Right hindlimb (tissue), 1 donor: ENCODE results near the gene OR52L1.
"Not testable (repeated sequence)": the region's sequence is repeated elsewhere in the genome, so short reads cannot be mapped to it uniquely, and the experiment has no call there.

Experiments used
- DNase-seq: peaks from one replicate; pipeline ENCODE4 v3.0.0-alpha.2; 2018

Gene OR52L1

DNA sequence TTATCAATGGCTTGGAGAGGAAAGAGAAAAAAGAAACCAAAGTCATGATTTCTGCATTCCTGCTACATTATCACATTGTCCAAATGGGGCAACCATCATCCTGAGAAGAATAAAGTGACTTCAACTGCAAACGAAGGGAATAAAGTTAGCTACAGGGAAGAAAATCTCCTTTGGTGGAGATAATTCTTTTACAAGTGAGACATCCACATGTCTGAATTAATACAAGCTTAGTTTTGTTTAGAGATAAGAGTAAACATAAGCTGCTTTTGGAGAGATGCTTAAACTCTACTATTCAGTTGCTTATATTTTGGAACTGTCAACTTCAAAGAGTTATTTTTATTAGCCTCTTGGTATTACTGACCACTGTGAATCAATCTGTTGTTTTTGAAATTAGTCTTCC is at the start of gene OR52L1:
Gene OR52L1, minus strand, starts transcription at position 101 of the 400 bp plus-strand sequence. Its CDS starts 55 bp downstream, at position 46.
- no peak for DNase-seq

DNA sequence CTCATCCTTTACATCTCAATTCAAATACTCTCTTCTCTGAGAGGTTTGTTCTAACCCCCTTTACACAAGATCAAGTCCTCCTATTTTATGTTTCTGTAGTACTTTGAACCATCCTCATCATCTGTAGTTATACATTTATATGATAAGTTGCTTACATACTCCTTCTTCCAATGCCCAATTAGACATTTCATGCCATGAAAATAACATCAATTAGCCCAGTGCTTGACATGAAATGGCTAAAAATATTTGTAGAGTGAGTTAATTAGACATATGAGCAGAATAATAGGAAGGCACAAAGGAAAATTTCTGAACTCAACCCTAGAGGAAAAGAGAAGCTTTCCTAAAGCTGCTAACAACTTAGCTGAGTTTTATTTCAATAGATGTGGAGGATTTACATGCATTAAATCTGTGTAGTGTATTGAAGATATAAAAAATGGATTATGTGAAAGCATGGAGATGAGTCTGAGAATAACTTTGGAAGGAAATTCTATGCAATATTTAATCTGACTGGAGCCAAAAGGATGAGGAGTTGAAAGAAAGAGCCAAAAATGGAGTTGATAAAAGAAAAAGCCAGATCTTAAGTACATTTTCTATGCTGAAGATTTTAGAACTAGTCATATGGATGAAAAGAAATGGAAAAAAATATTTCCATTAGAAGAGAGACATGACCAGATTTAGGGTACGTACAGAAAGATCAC is 44.1 kb upstream of the OR52L1 start, which contains the start of gene OR56A1:
Gene OR56A1, minus strand, starts transcription at position 51 of the 698 bp plus-strand sequence. CDS start 3,066 bp downstream, outside the sequence.
- DNase-seq: no peak

GRCh38 chr11:6027501-6027900 is 40.7 kb upstream of the OR52L1 start:
- no peak for DNase-seq

GRCh38 chr11:6025056-6025455 is 38.3 kb upstream of the OR52L1 start:
- DNase-seq: no peak

DNA sequence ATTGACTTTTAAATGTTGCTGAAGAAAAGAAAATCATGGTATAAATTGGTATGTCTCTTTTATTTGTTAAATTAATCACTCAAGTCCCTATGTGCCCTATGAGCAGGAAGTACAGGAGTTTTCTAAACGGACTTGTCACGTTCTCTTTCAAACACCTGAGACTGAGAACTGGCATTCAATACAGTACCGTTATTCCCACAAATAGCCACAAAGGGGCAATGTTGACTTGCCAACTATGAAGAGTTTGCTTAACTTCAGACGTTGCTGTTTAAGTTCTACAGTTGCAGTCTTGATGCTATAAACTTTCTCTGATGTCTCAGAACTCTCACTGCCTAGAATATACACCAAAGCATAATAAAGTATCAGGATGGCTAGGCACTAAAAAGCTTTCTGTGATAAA is 36.2 kb upstream of the OR52L1 start:
- DNase-seq: no peak

GRCh38 chr11:6013042-6013441 is 26.3 kb upstream of the OR52L1 start:
- no peak for DNase-seq

GRCh38 chr11:6012035-6012668 is 25.4 kb upstream of the OR52L1 start:
- DNase-seq: no peak

GRCh38 chr11:6006846-6007245 is 20.1 kb upstream of the OR52L1 start, which contains the start of gene OR56A4:
OR56A4 (minus strand) TSS chr11:6006946; CDS start chr11:6002992, 3,954 bp downstream.
- DNase-seq: no peak

DNA sequence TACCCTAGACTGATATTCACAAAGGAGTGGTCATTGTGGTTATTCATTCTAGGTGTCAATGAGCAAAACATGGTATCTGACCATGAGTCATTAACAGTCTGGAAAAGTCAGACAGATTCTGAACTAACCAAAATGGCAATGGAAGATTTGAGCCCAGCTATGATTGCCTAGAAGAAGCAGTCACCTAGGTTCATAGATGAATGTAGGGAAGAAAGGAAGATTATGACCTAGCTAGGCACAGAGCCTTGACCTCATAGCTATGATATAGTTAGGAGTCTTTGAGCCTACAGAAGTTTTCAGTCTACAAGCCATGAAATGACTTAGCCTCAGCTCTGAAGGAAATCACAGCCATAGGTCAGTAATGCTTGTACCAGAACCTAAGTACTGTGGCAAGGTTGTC is 19.6 kb upstream of the OR52L1 start:
- no peak for DNase-seq

GRCh38 chr11:6002202-6002699 is 15.5 kb upstream of the OR52L1 start:
- DNase-seq: no peak

GRCh38 chr11:5994791-5995190 is 8.0 kb upstream of the OR52L1 start:
- DNase-seq: no peak

GRCh38 chr11:5992604-5993251 is 5.9 kb upstream of the OR52L1 start:
- no peak for DNase-seq

GRCh38 chr11:5992150-5992549 is 5.4 kb upstream of the OR52L1 start:
- no peak for DNase-seq

GRCh38 chr11:5989203-5989602 is 2.4 kb upstream of the OR52L1 start:
- DNase-seq: no peak

DNA sequence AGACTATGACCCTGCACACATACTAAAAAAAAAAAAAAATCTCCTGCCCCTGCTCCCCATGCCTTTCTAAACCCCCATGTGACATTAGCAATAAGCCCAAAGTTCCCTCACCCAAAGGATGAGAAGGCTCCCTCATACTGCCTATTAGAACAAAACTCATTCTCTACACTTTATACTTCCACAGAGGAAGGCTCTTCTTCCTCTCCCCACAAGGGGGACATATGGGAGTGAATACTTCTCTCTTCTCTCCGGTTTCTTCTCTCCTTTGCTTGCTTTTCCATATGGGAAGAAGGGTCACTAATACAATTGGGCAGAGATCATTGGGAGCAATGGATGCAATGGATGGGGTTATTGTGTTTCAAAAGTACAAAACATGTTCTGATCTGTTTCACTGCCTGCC is 3.3 kb downstream of the OR52L1 start:
- DNase-seq: no peak

GRCh38 chr11:5973530-5973929 is 13.3 kb downstream of the OR52L1 start:
- no peak for DNase-seq

GRCh38 chr11:5968394-5968793 is 18.4 kb downstream of the OR52L1 start, which contains the start of gene OR56A5:
OR56A5 (minus strand) TSS chr11:5968494; CDS start chr11:5968494, 0 bp downstream.
- no peak for DNase-seq

GRCh38 chr11:5967708-5968107 is 19.1 kb downstream of the OR52L1 start:
- no peak for DNase-seq

- no peak for DNase-seq
Measured at GRCh38 chr11:5966958-5967357, 19.8 kb downstream of the OR52L1 start.

DNA sequence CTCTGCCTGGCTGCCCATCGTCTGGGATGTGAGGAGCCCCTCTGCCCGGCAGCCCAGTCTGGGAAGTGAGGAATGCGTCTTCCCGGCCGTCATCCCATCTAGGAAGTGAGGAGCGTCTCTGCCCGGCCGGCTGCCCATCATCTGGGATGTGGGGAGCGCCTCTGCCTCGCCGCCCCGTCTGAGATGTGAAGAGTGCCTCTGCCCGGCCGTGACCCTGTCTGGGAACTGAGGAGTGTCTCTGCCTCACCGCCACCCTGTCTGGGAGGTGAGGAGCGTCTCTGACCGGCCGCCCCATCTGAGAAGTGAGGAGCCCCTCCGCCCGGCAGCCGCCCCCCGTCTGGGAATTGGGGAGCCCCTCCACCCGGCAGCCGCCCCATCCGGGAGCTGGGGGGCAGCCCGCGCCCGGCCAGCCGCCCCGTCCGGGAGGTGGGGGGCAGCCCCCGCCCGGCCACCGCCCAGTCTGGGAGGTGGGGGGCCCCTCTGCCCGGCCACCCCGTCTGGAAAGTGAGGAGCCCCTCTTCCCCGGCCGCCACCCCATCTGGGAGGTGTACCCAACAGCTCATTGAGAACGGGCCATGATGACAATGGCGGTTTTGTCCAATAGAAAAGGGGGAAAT is 26.0 kb downstream of the OR52L1 start:
- DNase-seq: not testable (repeated sequence)

DNA sequence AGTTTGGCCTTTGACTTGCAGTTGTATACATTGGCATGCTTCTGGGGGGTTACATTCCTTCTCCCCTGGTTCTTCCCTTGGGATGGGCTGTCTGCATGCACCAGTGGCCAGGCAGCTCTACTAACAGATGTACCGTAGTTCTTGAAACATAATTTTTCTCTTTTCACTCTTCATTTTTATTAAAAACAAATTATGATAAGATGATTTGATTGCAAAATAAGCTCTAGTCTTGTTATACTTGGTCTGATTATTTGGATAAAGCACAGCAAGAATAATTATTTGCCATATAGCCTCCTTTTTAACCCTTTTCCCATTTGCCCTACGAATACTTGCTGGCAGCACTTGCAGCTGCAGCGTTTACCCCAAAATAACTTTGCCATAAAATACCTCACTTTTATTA is 31.2 kb downstream of the OR52L1 start:
- DNase-seq: no peak

DNA sequence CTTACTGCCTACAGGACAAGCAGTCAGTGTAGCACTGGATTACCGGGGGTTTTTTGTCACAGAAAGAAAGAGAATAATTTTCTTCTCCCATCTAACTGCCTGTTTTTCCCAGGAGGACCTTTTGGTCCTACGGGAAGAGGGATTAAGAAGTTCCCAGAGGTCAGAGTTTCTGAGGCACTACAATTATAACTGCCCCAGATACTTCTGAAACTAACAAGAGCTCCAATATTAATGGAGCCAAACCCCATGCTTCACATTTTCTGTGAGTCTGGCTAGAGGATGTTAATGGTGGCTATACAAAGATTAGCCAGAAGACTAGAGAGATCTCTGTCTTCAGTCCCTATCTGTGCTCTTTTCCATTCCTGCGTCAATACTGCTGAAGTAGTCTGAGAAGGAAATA is 44.8 kb downstream of the OR52L1 start, which contains the start of gene OR56A3:
Gene OR56A3, plus strand, starts transcription at position 301 of the 400 bp plus-strand sequence. CDS start 5,096 bp downstream, outside the sequence.
- DNase-seq: no peak

- DNase-seq: no peak
Measured at GRCh38 chr11:5940748-5941147, 46.0 kb downstream of the OR52L1 start.
